IMR-90 (cell line): ENCODE data around the gene CLEC11A. TPM values are rescaled to one million over a fixed set of nuclear protein-coding genes. Genes with fewer than 3 reads are reported as not detected.

Experiments used
- ATAC-seq: fragments of 200-7000 bp; cut with Tn5 transposase; 2 replicates; pipeline ENCODE4 v1.9.1; 2020; ENCODE audit warnings: low read depth, mild to moderate bottlenecking, moderate library complexity
- BruUV-seq: library from RNA; stranded (reverse); fragments of 400-500 nt; replicated peaks from 2 replicates; lab custom pipeline; 2021; lab: Mats Ljungman, UMichigan
- CTCF ChIA-PET: fragments of 300-600 bp; formaldehyde crosslinking; extraction: SDS; loops from one replicate; lab custom pipeline; 2021; ENCODE audit warnings: antibody characterized with exemption; lab: Yijun Ruan, JAX
- POLR2A ChIA-PET: fragments of 300-600 bp; sonication (Branson Sonifier 250); formaldehyde crosslinking; loops from one replicate; lab custom pipeline; 2022; ENCODE audit warnings: antibody characterized with exemption; ENCODE audit not compliant: unreplicated experiment; lab: Charles Lee
- DNase-seq: peaks from one replicate; pipeline ENCODE4 v3.0.0; 2013
- H2AFZ ChIP-seq: replicated peaks from 2 replicates; pipeline ENCODE3; 2013; ENCODE audit warnings: low read length, mild to moderate bottlenecking; ENCODE audit not compliant: poor library complexity
- H2AK5ac ChIP-seq: 2 replicates; pipeline ENCODE4 v1.6.1; 2013; ENCODE audit warnings: low read depth, low read length, inconsistent platforms
- H2AK9ac ChIP-seq: replicated peaks from 2 replicates; pipeline ENCODE3; 2013; ENCODE audit warnings: mild to moderate bottlenecking, low read depth, low read length, moderate library complexity; ENCODE audit not compliant: poor library complexity
- H2BK120ac ChIP-seq: 2 replicates; pipeline ENCODE4 v1.6.1; 2013; ENCODE audit warnings: low read depth, low read length, inconsistent platforms
- H2BK15ac ChIP-seq: 3 replicates; pipeline ENCODE4 v1.6.1; 2013; ENCODE audit warnings: low read depth, low read length, inconsistent platforms
- H2BK20ac ChIP-seq: 2 replicates; pipeline ENCODE4 v1.6.1; 2013; ENCODE audit warnings: low read depth, mild to moderate bottlenecking, inconsistent platforms, low read length, moderate library complexity
- H2BK5ac ChIP-seq: 2 replicates; pipeline ENCODE4 v1.6.1; 2013; ENCODE audit warnings: mild to moderate bottlenecking, low read depth, low read length, inconsistent platforms; ENCODE audit not compliant: poor library complexity, severe bottlenecking
- H3K14ac ChIP-seq: replicated peaks from 2 replicates; pipeline ENCODE4 v1.6.1; 2013; ENCODE audit warnings: low read depth, low read length, inconsistent platforms
- H3K18ac ChIP-seq: 2 replicates; pipeline ENCODE4 v1.6.1; 2013; ENCODE audit warnings: low read depth, low read length, control low read depth
- H3K23ac ChIP-seq: 2 replicates; pipeline ENCODE4 v1.6.1; 2013; ENCODE audit warnings: low read depth, low read length, inconsistent platforms
- H3K27ac ChIP-seq: 2 replicates; pipeline ENCODE4 v1.5.1; 2013; ENCODE audit warnings: mild to moderate bottlenecking, control low read depth, low read length; ENCODE audit not compliant: insufficient read depth
- H3K27me3 ChIP-seq: 2 replicates; pipeline ENCODE4 v1.6.1; 2013; ENCODE audit warnings: low read length; ENCODE audit not compliant: control insufficient read depth, insufficient read depth
- H3K36me3 ChIP-seq: 2 replicates; pipeline ENCODE4 v1.6.1; 2013; ENCODE audit warnings: low read length, mixed read lengths; ENCODE audit not compliant: control insufficient read depth, insufficient read depth
- H3K4ac ChIP-seq: 2 replicates; pipeline ENCODE4 v1.6.1; 2013; ENCODE audit warnings: low read depth, low read length, inconsistent platforms
- H3K4me1 ChIP-seq: 2 replicates; pipeline ENCODE4 v1.6.1; 2013; ENCODE audit warnings: low read length, mixed read lengths; ENCODE audit not compliant: control insufficient read depth, insufficient read depth
- H3K4me2 ChIP-seq: 2 replicates; pipeline ENCODE4 v1.6.1; 2013; ENCODE audit warnings: low read depth, mild to moderate bottlenecking, control low read depth, low read length, moderate library complexity
- H3K4me3 ChIP-seq: 2 replicates; pipeline ENCODE4 v1.5.1; 2013; ENCODE audit warnings: low read depth, mild to moderate bottlenecking, control low read depth, low read length, moderate library complexity; ENCODE audit not compliant: insufficient read depth
- H3K56ac ChIP-seq: 2 replicates; pipeline ENCODE4 v1.6.1; 2013; ENCODE audit warnings: low read length, inconsistent platforms; ENCODE audit not compliant: insufficient read depth; ENCODE audit errors: extremely low read depth
- H3K79me1 ChIP-seq, 2 experiments: 2 replicates each; pipeline ENCODE4 v1.6.1; 2013; ENCODE audit warnings: low read length in 2 of 2, inconsistent platforms in 1 of 2, low read depth in 1 of 2
- H3K9ac ChIP-seq: 2 replicates; pipeline ENCODE4 v1.6.1; 2013; ENCODE audit warnings: low read depth, low read length, control low read depth
- H3K9me1 ChIP-seq: 2 replicates; pipeline ENCODE4 v1.6.1; 2013; ENCODE audit warnings: low read length, inconsistent platforms; ENCODE audit not compliant: insufficient read depth
- H3K9me3 ChIP-seq: 2 replicates; pipeline ENCODE4 v1.6.1; 2013; ENCODE audit warnings: low read length; ENCODE audit not compliant: control insufficient read depth, insufficient read depth
- H4K20me1 ChIP-seq: 2 replicates; pipeline ENCODE4 v1.6.1; 2013; ENCODE audit warnings: low read length, inconsistent platforms; ENCODE audit not compliant: insufficient read depth
- H4K5ac ChIP-seq: 2 replicates; pipeline ENCODE4 v1.6.1; 2013; ENCODE audit warnings: mild to moderate bottlenecking, low read depth, low read length, control low read depth
- H4K8ac ChIP-seq, 2 experiments: 2 replicates each; pipeline ENCODE4 v1.6.1; 2013; ENCODE audit warnings: low read depth in 2 of 2, low read length in 2 of 2, control low read depth in 1 of 2, inconsistent platforms in 1 of 2
- H4K91ac ChIP-seq: 2 replicates; pipeline ENCODE4 v1.6.1; 2013; ENCODE audit warnings: low read depth, low read length, inconsistent platforms; ENCODE audit not compliant: insufficient read depth
- BHLHE40 ChIP-seq: fragments of 150-350 bp; IDR thresholded peaks from 2 replicates; pipeline ENCODE4 v1.6.1; 2016; ENCODE audit warnings: mild to moderate bottlenecking, low read depth, low read length
- CTCF ChIP-seq: conservative IDR thresholded peaks from 2 replicates; pipeline ENCODE4 v1.5.1; 2012; ENCODE audit warnings: mild to moderate bottlenecking, low read depth, low read length, improper control_type of control experiment
- FOS ChIP-seq: fragments of 150-350 bp; IDR thresholded peaks from 2 replicates; pipeline ENCODE4 v1.6.1; 2016; ENCODE audit warnings: low read depth, low read length
- MXI1 ChIP-seq: IDR thresholded peaks from 2 replicates; pipeline ENCODE4 v1.6.1; 2012; ENCODE audit warnings: low read depth, mild to moderate bottlenecking, low read length, moderate library complexity, borderline replicate concordance
- POLR2A ChIP-seq: IDR thresholded peaks from 2 replicates; pipeline ENCODE4 v1.6.1; 2012; ENCODE audit warnings: mild to moderate bottlenecking, low read depth, low read length
- SMC3 ChIP-seq: fragments of 150-350 bp; IDR thresholded peaks from 2 replicates; pipeline ENCODE4 v1.6.1; 2016; ENCODE audit warnings: low read depth, mild to moderate bottlenecking, antibody characterized with exemption, low read length, moderate library complexity
- USF2 ChIP-seq: fragments of 150-350 bp; IDR thresholded peaks from 2 replicates; pipeline ENCODE4 v1.6.1; 2017; ENCODE audit warnings: mild to moderate bottlenecking, antibody characterized with exemption, low read length, low read depth
- WGBS, 2 experiments: methylation state at CpG; one replicate each; pipeline versions ENCODE4 v1.1.5 to v1.1.7; 2013; ENCODE audit warnings: missing lambda C conversion rate in 2 of 2; ENCODE audit not compliant: insufficient read length in 1 of 2; ENCODE audit errors: extremely low coverage in 2 of 2; 5-methylcytosine and 5-hydroxymethylcytosine counted together
- dilution Hi-C: fragments of 300-500 bp; cut with HindIII; formaldehyde crosslinking; loops from one replicate; pipeline ENCODE4 v1.14.3; 2018; ENCODE audit warnings: low sequenced_read_pairs; ENCODE audit not compliant: unreplicated experiment
- in situ Hi-C: fragments of 300-500 bp; cut with MboI; formaldehyde crosslinking; loops from 3 replicates; pipeline ENCODE4 v1.14.3; 2019; ENCODE audit warnings: low sequenced_read_pairs, inconsistent platforms, mixed read lengths
- intact Hi-C: fragments of 100-400 bp; cut with micrococcal nuclease; formaldehyde crosslinking; loops from 2 replicates; pipeline ENCODE4 v1.10.0; 2022
- polyA plus RNA-seq, 3 experiments: library from polyadenylated mRNA; depleted of rRNA; stranded (reverse); fragments of >200 nt; gene quantifications; 2 replicates each; pipeline ENCODE4 v1.2.3, GENCODE V29; 2012; ENCODE audit warnings: low replicate concordance in 1 of 3
- total RNA-seq: library from RNA; depleted of rRNA; stranded (reverse); fragments of >200 nt; gene quantifications from 2 replicates; pipeline ENCODE4 v1.2.3, GENCODE V29; 2012

Gene CLEC11A
- total and polyA plus RNA-seq, 2 of the 4 experiments (the other 2 are of a cell fraction): 17.0 to 152 TPM

DNA sequence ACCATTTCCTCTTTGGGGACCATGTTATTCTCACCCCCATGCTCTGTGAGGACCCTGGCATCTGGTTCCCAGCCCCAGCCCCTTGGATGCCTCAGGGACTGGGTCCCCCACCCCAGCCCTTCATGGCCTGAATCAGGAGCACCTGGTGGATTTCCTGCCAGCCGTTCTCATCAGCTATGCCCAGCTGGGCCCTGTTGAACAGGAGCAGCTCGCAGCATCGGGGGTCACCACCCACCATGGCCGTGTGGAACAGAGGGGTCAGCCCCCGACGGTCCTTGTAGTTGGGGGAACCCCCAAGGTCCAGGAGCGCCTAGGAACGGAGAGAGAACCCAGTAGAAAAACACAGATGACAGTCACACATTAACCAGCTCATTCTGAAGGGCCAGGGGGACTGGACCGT, 11.4 kb upstream of the CLEC11A start:
- no peak overlapping the region for H3K4ac ChIP-seq
- POLR2A ChIA-PET: no interaction called here
- H3K27me3 ChIP-seq: no peaks in the 10 kb centered on the region
- H3K36me3 ChIP-seq: peaks cover 4% of the 10 kb centered on the region
- H3K56ac ChIP-seq: no peak overlapping the region
- DNase-seq (no peak), ATAC-seq (no peak)
- H3K4me3 ChIP-seq: no peak overlapping the region
- no peak overlapping the region for H4K5ac ChIP-seq
- no peak overlapping the region for H2BK120ac ChIP-seq
- H2BK5ac ChIP-seq: no peak overlapping the region
- H3K14ac ChIP-seq: no peak overlapping the region
- no peak overlapping the region for H3K27ac ChIP-seq
- H2BK15ac ChIP-seq: no peak overlapping the region
- H2BK20ac ChIP-seq: no peak overlapping the region
- no peak overlapping the region for H4K91ac ChIP-seq
- in situ Hi-C loops (no loop called here), intact Hi-C loops (no loop called here), dilution Hi-C loops (no loop called here)
- H3K23ac ChIP-seq: no peak overlapping the region
- no peaks in the 10 kb centered on the region for H4K20me1 ChIP-seq
- no peak overlapping the region for H3K18ac ChIP-seq
- H2AK5ac ChIP-seq: no peak overlapping the region
- H2AK9ac ChIP-seq: no peak overlapping the region
- no peaks in the 10 kb centered on the region for H3K4me1 ChIP-seq
- H3K9me3 ChIP-seq: no peaks in the 10 kb centered on the region
- H3K9me1 ChIP-seq: no peaks in the 10 kb centered on the region
- CTCF ChIA-PET: no interaction called here
- no peak for TF ChIP-seq CTCF
- no peak for TF ChIP-seq FOS
- TF ChIP-seq MXI1: no peak
- TF ChIP-seq POLR2A: no peak
- no peak for TF ChIP-seq USF2
- no peak for TF ChIP-seq BHLHE40
- TF ChIP-seq SMC3: no peak
- H4K8ac ChIP-seq: no peak overlapping the region
- no peaks in the 10 kb centered on the region for H3K79me1 ChIP-seq
- BruUV-seq: no TSS peak
- H3K9ac ChIP-seq: no peak overlapping the region
- no peak overlapping the region for H3K4me2 ChIP-seq
- no peak overlapping the region for H2AFZ ChIP-seq
- 95% methylated on average over 4 of the region's 9 CpGs; no CpG with 5 or more reads in 1 of the 2 experiments for WGBS, 2 experiments
